ENCODE results near the gene CSNK2A1.
"Not testable (repeated sequence)": the region's sequence is repeated elsewhere in the genome, so short reads cannot be mapped to it uniquely, and the experiment has no call there.

The CSNK2A1 gene

GRCh38 chr20:480044-480443 is 63.5 kb downstream of the CSNK2A1 start:
- DNase-seq, result no peak

DNA sequence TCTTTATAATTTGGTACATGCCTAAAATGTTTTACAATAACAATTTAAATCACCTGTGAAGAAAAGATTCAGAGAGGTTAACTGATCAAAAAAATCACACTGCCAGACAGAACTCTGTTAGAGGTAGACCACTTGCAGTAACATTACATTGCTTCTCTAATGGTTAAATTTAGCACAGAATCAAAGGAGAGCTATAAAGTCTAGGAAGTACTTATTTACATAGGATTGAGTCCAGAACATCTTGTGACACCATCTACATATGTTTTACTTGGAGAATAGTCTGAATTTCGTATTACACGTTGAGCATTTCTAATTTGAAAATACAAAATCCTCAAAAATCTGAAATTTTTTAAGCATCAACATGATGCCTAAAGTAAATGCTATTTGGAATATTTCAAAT is 64.1 kb downstream of the CSNK2A1 start:
- DNase-seq, result no peak

- peak; percentile 8 for DNase-seq
Measured at GRCh38 chr20:478949-479429, 64.6 kb downstream of the CSNK2A1 start.

- DNase-seq, result no peak
Measured at GRCh38 chr20:478010-478948, 65.3 kb downstream of the CSNK2A1 start.

DNA sequence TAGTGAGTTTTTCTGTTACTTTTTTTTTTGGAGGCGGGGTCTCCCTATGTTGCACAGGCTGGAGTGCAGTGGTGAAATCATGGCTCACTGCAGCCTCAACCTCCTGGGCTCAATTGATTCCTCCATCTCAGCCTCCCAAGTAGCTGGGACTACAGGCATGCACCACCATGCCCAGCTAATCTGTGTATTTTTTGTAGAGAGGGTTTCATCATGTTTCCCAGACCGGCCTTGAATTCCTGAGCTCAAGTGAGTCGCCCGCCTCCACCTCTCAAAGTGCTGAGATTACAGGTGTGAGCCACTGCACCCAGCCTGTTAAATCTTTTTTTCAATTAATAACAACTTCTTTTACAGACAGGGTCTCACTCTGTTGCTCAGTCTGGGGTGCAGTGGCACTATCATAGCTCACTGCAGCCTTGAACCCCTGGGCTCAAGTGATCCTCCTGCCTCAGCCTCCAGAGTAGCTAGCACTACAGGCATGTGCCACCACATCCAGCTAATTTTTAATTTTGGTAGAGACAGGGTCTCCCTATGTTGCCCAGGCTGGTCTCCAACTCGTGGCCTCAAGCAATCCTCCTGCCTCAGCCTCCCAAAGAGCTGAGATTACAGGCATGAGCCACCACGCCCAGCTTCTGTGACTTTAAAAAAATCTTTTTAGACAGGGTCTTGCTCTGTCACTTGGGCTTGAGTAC is 66.9 kb downstream of the CSNK2A1 start:
- not testable (repeated sequence) for DNase-seq

GRCh38 chr20:475463-476357 is 67.9 kb downstream of the CSNK2A1 start:
- DNase-seq, result no peak

DNA sequence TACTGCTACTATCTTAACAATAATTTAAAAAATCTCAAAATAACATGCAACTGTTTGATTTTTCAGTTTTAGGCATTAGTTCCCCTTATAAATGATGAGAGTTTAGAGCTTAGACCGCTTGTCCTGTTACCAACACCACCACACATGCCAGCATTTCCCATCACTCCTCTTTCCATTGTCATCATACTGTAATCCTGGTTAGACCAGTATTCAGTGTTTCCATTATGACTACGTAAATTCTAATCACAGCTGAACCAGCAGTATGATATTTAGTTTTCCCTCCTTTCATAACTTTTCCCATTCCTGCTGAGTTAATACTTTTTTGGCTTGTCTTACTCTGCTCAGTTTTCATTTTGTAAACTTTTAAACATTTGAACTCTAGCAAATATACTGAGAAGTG is 69.0 kb downstream of the CSNK2A1 start:
- no peak for DNase-seq

DNA sequence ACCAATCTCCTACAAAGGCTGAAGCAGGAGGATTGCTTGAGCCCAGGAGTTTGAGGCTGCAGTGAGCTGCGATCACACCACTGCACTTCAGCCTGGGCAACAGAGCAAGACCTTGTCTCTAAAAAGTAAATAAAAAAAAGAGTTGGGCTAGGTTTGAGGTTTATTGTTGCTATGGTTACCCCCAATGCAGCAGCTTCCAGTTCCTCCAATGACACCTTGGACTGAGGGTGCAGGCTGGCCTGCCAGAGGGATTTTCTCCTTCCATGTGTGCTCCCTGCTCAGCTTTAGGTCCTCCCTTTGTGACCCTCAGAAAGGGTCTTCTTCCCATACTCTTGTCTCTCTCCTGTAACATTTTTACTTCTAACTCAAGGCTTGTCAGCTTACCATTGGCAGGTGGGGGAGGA is 70.7 kb downstream of the CSNK2A1 start:
- DNase-seq, result no peak

DNA sequence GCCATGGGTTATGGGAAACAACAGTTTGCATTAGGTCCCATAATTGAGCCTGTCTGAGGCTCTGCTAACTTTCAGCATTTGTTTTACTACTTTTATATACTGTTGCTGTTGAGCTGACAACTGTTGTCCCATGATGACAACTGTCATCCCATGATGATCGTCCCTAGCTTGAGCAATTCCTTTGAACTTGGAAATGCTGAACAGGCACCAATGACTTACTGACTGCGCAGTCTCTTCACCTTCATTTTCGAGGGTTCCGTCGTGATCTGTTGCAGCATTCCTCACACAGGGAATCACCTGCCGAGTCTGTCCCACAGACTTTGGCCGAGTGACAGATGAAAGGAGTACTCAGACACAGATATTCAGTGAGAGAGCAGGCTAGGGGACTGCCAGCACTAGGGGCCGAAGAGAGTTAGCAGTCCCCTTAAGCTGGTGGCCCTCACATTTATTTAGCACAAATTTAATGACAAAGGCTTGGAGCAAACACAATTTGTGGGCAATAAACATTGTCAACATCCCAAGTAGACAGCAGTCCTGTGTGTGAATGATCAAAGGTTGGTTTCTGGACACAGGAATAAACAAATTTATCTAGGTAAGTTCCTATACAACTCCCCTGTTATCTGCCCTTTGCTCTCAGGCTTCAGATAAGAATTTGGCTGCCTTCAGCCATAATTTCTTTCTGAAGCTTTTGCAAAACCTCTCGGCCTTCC is 71.3 kb downstream of the CSNK2A1 start:
- no peak for DNase-seq

- DNase-seq, result no peak
Measured at GRCh38 chr20:469746-470490, 73.7 kb downstream of the CSNK2A1 start.

DNA sequence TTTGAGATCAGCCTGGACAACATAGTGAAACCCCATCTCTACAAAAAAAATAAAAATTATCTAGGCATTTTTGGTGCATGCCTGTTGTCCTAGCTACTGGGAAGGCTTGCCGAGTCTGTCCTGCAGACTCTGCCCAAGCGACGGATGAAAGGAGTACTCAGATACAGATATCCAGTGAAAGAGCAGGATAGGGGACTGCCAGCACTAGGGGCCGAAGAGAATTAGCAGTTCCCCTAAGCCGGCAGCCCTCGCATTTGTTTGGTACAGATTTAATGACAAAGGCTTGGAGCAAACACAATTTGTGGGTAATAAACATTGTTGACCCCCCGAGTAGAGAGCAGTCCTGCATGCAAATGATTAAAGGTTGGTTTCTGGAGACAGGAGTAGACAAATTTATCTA is 75.8 kb downstream of the CSNK2A1 start:
- no peak for DNase-seq

- peak; percentile 50 for DNase-seq
Measured at GRCh38 chr20:462199-462991, 81.2 kb downstream of the CSNK2A1 start, which contains the start of gene TBC1D20. TBC1D20 (minus strand) TSS chr20:462533; CDS start chr20:462405, 128 bp downstream.

GRCh38 chr20:461254-462198 is 82.1 kb downstream of the CSNK2A1 start:
- DNase-seq, result no peak

- DNase-seq, result no peak
Measured at GRCh38 chr20:460707-461106, 82.9 kb downstream of the CSNK2A1 start.

GRCh38 chr20:460180-460579 is 83.4 kb downstream of the CSNK2A1 start:
- no peak for DNase-seq

DNA sequence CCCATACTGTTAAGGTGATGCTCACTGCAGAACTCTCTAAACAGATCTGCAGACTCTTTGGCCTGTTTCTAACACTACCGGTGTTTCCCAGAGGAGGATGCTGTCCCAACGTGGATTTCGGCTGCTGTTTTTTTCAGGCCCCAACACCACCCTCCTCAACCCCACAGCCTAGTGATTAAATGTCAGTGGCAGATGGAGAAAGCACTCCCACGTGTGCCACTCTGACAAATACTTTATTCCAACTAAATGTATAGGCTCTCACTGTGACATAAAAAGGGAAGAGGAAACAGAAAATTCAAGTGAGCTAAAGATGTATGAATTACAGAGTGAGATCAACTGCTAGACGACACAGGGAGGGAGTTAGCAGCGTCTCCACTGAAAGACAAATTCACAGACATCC is 84.8 kb downstream of the CSNK2A1 start:
- DNase-seq, result no peak

- no peak for DNase-seq
Measured at GRCh38 chr20:454951-455350, 88.6 kb downstream of the CSNK2A1 start.

- DNase-seq, result not testable (repeated sequence)
Measured at GRCh38 chr20:452021-452420, 91.6 kb downstream of the CSNK2A1 start.

Data from NCI-H1436 treated with DMSO at 0.1 percent for 48 hours (cell line).